ENCODE measurements around the gene B2M.
"Not testable (repeated sequence)": the region's sequence is repeated elsewhere in the genome, so short reads cannot be mapped to it uniquely, and the experiment has no call there.

GRCh38 chr15:44739222-44739847, 28.0 kb downstream of the B2M start:
- TF ChIP-seq CTCF (IDR thresholded peaks at IDR 0.05; ENCODE audit: borderline replicate concordance, extremely low read depth, low read length, poor library complexity, severe bottlenecking); EZH2 (IDR thresholded peaks at IDR 0.05; ENCODE audit: borderline replicate concordance, low read depth, low read length, severe bottlenecking): not testable (repeated sequence)

Measured in DND-41 (cell line).